Non-pigmented ciliary epithelial cell (primary cell): ENCODE results near the gene ITPR2.

Experiments used
- DNase-seq: peaks from one replicate; pipeline ENCODE4 v3.0.0-alpha.2; 2010; ENCODE audit warnings: low read depth

The ITPR2 gene

GRCh38 chr12:26292596-26292995, 540.4 kb downstream of the ITPR2 start:
- no peak for DNase-seq

GRCh38 chr12:26290565-26290964, 542.4 kb downstream of the ITPR2 start:
- no peak for DNase-seq

- no peak for DNase-seq
These were observed 545.2 kb downstream of the ITPR2 start for GRCh38 chr12:26287671-26288381.
